Large intestine (tissue), 3 donors: Measurements from ENCODE around the gene CAMKK1. TPM values are rescaled to one million over a fixed set of nuclear protein-coding genes. Genes with fewer than 3 reads are reported as not detected.

Source experiments
- DNase-seq, 2 donors: peaks; one replicate each; pipeline versions ENCODE4 v3.0.0 to v3.0.0-alpha.2; 2013
- H3K27ac ChIP-seq: one replicate; pipeline ENCODE4 v1.5.1; 2013; ENCODE audit warnings: low read length
- H3K27me3 ChIP-seq: 2 replicates; pipeline ENCODE4 v1.6.1; 2013; ENCODE audit warnings: low read length; ENCODE audit not compliant: control insufficient read depth, insufficient read depth
- H3K36me3 ChIP-seq: 2 replicates; pipeline ENCODE4 v1.6.1; 2013; ENCODE audit warnings: low read length; ENCODE audit not compliant: control insufficient read depth, insufficient read depth
- H3K4me1 ChIP-seq: one replicate; pipeline ENCODE4 v1.6.1; 2013; ENCODE audit warnings: low read length; ENCODE audit not compliant: control insufficient read depth, insufficient read depth
- H3K4me3 ChIP-seq: one replicate; pipeline ENCODE4 v1.5.1; 2013; ENCODE audit warnings: low read length
- H3K9me3 ChIP-seq: one replicate; pipeline ENCODE4 v1.6.1; 2013; ENCODE audit warnings: mild to moderate bottlenecking, low read depth, low read length, moderate library complexity; ENCODE audit not compliant: control insufficient read depth
- WGBS: methylation state at CpG from one replicate; pipeline ENCODE4 v1.1.5; 2013; ENCODE audit warnings: low lambda C conversion rate; ENCODE audit not compliant: insufficient coverage; 5-methylcytosine and 5-hydroxymethylcytosine counted together
- polyA plus RNA-seq: library from polyadenylated mRNA; unstranded; fragments of 120-200 nt; gene quantifications from one replicate; pipeline ENCODE4 v1.2.1, GENCODE V29; 2013

Gene CAMKK1
- polyA plus RNA-seq, 1 donor, result 15.4 TPM

GRCh38 chr17:3828151-3828851 lies 64.6 kb downstream of the CAMKK1 start:
- H3K9me3 ChIP-seq, result no peaks in the 10 kb centered on the region
- WGBS, result 100% methylated on average over 1 of the region's 7 CpGs
- peaks cover 44% of the 10 kb centered on the region for H3K36me3 ChIP-seq
- H3K27me3 ChIP-seq, result no peaks in the 10 kb centered on the region
- no peak overlapping the region for H3K4me3 ChIP-seq
- DNase-seq, result peak; percentile 23 to 57
- peak overlapping the region; percentile 77 for H3K27ac ChIP-seq
- H3K4me1 ChIP-seq, result peaks cover 5% of the 10 kb centered on the region

DNA sequence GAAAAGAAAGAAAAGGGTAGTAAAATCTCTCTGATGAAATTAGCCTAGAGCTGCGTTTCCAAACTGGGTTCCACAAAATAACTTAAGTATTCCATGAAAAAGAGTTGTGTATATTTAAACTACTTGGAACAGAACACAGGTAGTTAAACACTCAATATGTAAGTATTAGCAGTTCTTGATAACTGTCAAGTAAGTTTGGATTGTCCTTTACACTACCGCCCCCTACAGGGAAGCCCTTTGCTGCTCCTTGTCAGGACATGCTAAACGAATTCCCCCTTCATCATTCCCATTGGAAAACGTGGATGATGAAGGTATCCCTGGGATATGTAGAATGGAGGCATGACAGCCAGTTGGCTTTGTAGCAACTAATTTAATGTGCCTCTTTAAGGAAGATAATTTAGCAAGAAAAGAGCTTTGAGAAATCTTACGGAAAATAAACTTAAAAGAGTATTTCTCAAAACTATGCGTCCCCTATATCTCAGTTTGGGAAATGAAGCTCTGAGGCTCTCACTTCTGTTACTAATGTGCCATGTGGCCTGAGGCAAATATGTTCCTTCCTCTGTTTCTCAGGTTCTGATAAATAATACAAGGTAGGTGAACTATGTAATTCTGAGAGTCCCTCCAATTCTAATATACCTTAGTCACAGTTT lies 65.6 kb downstream of the CAMKK1 start:
- Histone ChIP-seq H3K27ac (no peak overlapping the region), H3K36me3 (peaks cover 46% of the 10 kb centered on the region), H3K9me3 (no peaks in the 10 kb centered on the region), H3K27me3 (no peaks in the 10 kb centered on the region), H3K4me3 (no peak overlapping the region), H3K4me1 (peaks cover 5% of the 10 kb centered on the region)
- DNase-seq, result peak; percentile 46 to 57
- 60% methylated on average over 2 of the region's 6 CpGs for WGBS

GRCh38 chr17:3826191-3826590 lies 66.7 kb downstream of the CAMKK1 start:
- H3K4me1 ChIP-seq, result peaks cover 5% of the 10 kb centered on the region
- H3K36me3 ChIP-seq, result peaks cover 53% of the 10 kb centered on the region
- H3K4me3 ChIP-seq, result no peak overlapping the region
- H3K27ac ChIP-seq, result no peak overlapping the region
- no peaks in the 10 kb centered on the region for H3K9me3 ChIP-seq
- no peak for DNase-seq
- no peaks in the 10 kb centered on the region for H3K27me3 ChIP-seq
- WGBS, result no CpG with 5 or more reads among the region's 4 CpGs

- H3K27me3 ChIP-seq, result no peaks in the 10 kb centered on the region
- H3K9me3 ChIP-seq, result no peaks in the 10 kb centered on the region
- H3K36me3 ChIP-seq, result peaks cover 62% of the 10 kb centered on the region
- H3K4me1 ChIP-seq, result no peaks in the 10 kb centered on the region
- DNase-seq, result no peak
- WGBS, result 100% methylated on average over 2 of the region's 9 CpGs
- no peak overlapping the region for H3K27ac ChIP-seq
- no peak overlapping the region for H3K4me3 ChIP-seq
These were observed 71.8 kb downstream of the CAMKK1 start for GRCh38 chr17:3821101-3821500.

GRCh38 chr17:3818786-3819185 lies 74.1 kb downstream of the CAMKK1 start:
- Histone ChIP-seq H3K4me3 (no peak overlapping the region), H3K36me3 (peaks cover 69% of the 10 kb centered on the region), H3K27me3 (no peaks in the 10 kb centered on the region), H3K4me1 (no peaks in the 10 kb centered on the region), H3K9me3 (no peaks in the 10 kb centered on the region), H3K27ac (no peak overlapping the region)
- 100% methylated on average over 3 of the region's 6 CpGs for WGBS
- no peak for DNase-seq

GRCh38 chr17:3817851-3818605 lies 74.8 kb downstream of the CAMKK1 start:
- Histone ChIP-seq H3K4me1 (no peaks in the 10 kb centered on the region), H3K4me3 (no peak overlapping the region), H3K27ac (no peak overlapping the region), H3K27me3 (no peaks in the 10 kb centered on the region), H3K9me3 (no peaks in the 10 kb centered on the region), H3K36me3 (peaks cover 68% of the 10 kb centered on the region)
- WGBS, result 92% methylated on average over 4 of the region's 12 CpGs
- DNase-seq, result no peak

GRCh38 chr17:3815925-3816324 lies 76.9 kb downstream of the CAMKK1 start:
- no peak for DNase-seq
- Histone ChIP-seq H3K4me1 (no peaks in the 10 kb centered on the region), H3K27ac (no peak overlapping the region), H3K4me3 (no peak overlapping the region), H3K27me3 (no peaks in the 10 kb centered on the region), H3K36me3 (peaks cover 72% of the 10 kb centered on the region), H3K9me3 (no peaks in the 10 kb centered on the region)
- 100% methylated on average over 2 of the region's 7 CpGs for WGBS

GRCh38 chr17:3815122-3815521 lies 77.7 kb downstream of the CAMKK1 start:
- Histone ChIP-seq H3K36me3 (peaks cover 75% of the 10 kb centered on the region), H3K4me3 (no peak overlapping the region), H3K9me3 (no peaks in the 10 kb centered on the region), H3K4me1 (no peaks in the 10 kb centered on the region), H3K27ac (no peak overlapping the region), H3K27me3 (no peaks in the 10 kb centered on the region)
- 80% methylated on average over 1 of the region's 6 CpGs for WGBS
- DNase-seq, result no peak

DNA sequence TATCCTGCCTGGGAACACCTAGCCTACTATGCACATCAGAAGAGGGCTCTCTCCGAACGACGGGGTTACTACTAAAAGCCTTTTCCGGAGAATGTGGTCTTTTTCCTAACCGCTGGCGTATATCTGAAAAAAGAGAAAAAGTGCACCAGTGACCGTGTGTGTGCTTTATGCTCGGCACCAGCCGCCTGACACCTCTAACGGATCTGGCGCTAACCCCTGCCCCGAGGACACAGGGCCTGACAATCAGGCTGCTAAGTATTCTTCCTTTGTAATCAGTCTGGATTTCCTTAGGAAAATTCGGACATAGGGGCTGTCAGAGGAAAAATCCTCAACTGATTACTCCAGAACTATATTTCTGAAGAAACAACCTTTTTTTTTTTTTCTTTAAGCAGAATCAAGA lies 78.5 kb downstream of the CAMKK1 start:
- 100% methylated on average over 2 of the region's 13 CpGs for WGBS
- H3K27ac ChIP-seq, result no peak overlapping the region
- no peak for DNase-seq
- no peak overlapping the region for H3K4me3 ChIP-seq
- H3K36me3 ChIP-seq, result peaks cover 79% of the 10 kb centered on the region
- H3K27me3 ChIP-seq, result no peaks in the 10 kb centered on the region
- no peaks in the 10 kb centered on the region for H3K9me3 ChIP-seq
- no peaks in the 10 kb centered on the region for H3K4me1 ChIP-seq

- Histone ChIP-seq H3K9me3 (no peaks in the 10 kb centered on the region), H3K27me3 (no peaks in the 10 kb centered on the region), H3K27ac (no peak overlapping the region), H3K36me3 (peaks cover 81% of the 10 kb centered on the region), H3K4me1 (no peaks in the 10 kb centered on the region), H3K4me3 (no peak overlapping the region)
- DNase-seq, result no peak
- WGBS, result 100% methylated on average over 1 of the region's 15 CpGs
These were observed 79.7 kb downstream of the CAMKK1 start for GRCh38 chr17:3813171-3813570.
